GM19043 (cell line): Measurements from ENCODE around the gene ARPC1B.
"Not testable (repeated sequence)": the region's sequence is repeated elsewhere in the genome, so short reads cannot be mapped to it uniquely, and the experiment has no call there.

Source experiments
- ATAC-seq: cut with Tn5 transposase; IDR thresholded peaks from one replicate; pipeline ENCODE4 v1.9.1; 2021; ENCODE audit warnings: low read depth; ENCODE audit not compliant: unreplicated experiment

The ARPC1B gene

DNA sequence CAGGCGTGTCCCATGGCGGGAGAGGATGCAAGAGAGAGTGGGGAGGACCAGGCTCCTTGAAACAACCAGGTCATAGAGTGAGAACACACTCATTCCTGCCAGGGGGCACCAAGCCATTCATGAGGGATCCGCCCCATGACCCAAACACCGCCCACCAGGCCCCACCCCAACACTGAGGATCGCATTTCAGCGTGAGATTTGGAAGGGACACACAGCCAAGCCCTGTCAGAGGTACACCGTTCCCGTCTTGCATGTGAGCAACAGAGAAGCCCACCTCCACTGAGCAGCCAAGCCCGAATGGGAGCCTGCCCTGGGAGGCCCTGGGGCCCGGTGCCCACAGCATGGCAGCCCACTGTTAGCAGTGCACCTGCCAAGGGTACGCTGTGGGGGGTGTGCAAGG, 7.9 kb upstream of the ARPC1B start:
- ATAC-seq, result no peak

DNA sequence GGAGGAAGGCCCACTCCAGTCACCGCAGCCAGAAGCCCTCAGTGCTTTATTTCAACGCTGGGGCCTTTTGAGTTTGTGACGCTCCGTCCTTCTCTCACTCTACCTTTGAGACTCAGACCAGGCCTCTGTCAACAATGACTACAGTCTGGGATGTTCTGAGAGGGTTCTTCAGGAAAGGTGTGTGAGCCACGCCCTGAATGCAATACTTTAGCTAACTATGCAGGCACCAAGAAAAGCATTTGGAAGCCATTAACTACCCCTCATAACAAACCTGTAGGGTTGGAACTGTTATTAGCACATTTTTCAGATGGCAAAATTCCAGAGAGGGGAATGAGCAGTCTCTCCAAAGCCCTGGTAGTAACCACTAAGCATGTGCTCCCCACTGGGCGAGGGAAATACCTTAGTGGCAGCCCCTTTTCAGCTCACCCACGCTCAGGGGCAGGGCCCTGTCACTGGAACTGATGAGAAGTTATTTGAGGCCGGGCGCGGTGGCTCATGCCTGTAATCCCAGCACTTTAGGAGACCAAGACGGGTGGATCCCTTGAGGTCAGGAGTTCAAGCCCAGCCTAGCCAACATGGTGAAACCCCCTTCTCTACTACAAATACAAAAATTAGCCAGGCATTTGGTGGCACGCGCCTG, 5.7 kb upstream of the ARPC1B start:
- no peak for ATAC-seq

DNA sequence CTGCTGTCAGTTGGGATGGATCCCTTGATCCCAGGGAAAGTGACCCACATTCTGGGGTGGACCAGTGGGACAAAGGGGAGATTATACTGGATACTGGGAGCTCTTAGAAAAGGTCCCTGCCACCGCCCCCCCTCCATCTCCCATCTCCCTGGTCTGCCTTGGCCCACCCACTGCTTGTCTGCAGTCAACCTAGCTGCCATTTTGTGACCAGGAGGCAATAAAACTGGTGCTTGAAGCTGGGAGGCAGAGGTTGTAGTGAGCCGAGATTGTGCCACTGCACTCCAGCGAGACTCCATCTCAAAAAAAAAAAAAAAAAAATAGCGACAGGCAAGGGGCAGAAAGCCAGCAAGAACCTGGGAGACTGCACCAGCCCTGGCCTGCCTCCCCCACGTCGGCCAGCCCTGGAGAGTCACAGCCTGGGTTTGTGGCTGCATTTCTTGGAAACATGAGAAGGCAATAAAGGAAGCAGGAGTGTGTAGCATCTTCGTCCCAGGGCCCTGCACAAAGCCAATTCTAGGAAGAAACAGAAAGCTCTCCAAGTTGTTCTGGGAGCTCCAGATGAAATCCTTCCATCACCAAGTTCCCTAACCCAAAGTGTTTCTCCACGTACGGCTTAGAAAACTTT, 4.7 kb upstream of the ARPC1B start:
- ATAC-seq, result no peak

DNA sequence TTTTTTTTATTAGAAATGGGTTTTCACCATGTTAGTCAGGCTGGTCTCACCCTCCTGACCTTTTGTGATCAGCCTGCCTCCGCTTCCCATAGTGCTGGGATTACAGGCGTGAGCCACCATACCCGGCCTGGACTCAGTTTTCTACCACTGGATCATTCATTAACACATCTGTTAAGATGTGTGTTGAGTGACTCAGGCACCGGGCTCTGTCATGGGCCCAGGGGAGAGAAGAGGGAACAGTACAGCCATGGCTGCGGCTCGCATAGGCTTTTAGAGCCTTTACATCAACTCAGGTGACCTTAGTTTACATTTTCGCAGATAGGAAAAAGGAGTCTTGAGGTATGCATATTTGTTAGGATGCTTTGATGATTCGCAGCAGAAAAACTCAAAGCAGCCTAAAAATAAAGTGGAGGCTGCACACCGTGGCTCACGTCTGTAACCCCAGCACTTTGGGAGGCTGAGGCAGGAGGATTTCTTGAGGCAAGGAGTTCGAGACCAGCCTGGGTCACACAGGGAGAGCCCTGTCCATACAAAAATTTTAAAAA, 3.1 kb upstream of the ARPC1B start:
- no peak for ATAC-seq

DNA sequence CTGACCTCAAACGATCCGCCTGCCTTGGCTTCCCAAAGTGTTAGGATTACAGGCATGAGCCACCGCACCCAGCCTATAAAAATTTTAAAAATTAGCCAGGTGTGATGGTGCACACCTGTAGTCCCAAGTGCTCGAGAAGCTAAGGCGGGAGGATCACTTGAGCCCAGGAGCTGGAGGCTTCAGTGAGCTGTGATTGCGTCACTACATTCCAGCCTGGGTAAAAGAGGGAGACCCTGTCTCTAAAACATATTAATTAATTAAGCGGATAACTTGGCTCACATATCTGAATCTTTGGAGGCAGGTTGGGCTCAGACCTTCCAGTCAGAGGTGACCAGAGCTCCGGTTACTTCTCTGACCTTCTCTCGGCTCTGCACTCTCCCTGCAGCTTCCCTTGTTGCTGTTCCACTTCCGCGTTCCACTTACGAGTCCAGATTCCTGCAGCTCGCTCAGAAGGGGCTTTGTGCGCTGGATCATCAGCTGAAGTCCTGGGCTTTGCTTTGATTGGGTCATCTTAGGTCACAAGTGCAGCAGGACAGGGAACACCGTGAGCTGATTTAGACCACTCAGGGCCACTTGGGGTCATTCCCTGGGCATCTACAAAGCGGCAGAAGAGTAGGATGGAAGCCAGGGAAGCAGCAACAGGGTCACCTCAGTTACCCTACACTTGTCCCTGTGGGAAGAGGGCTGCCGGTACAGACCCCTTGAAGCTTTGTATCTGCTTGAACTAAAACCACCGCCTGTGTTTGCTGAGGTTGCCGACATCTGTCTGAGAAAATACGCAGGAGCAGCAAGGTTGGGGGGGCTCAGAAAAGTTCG, 2.0 kb upstream of the ARPC1B start:
- ATAC-seq, result no peak

DNA sequence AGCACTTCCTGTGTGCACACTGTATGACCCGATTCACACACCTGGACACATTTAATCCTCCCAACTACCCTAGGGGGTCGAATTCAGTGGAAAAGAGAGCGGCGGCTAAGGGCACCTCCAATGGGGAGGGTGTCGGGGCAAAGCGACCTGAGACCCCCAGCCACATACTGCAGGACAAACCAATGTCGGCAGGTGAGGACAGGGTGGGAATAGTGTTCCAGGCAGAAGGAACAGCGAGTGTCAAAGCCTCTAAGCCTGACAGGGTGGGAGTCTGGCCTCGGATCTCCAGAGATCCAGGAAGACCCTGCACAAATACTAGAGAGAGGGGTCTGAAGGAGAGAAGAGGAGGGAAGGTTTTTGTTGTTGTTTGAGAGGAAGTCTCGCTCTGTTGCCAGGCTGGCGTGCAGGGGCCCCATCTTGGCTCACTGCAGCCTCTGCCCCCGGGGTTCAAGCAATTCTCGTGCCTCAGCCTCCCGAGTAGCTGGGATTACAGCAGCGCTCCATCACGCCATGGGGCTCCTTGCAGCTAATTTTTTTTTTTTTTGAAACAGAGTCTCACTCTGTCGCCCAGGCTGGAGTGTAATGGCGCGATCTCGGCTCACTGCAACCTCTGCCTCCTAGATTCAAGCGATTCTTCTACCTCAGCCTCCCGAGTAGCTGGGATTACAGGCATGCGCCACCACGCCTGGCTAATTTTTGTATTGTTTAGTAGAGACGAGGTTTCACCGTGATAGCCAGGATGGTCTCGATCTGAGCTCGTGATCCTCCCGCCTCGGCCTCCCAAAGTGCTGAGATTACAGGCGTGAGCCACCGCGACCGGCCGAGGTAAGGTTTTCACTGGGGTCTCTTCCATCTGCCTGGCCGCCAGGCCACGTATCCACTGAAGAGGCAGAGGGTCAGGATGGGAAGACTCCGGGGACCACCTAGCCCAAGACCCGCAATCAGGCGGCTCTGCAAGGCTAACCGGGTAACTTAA, 1.2 kb upstream of the ARPC1B start:
- ATAC-seq, result no peak

DNA sequence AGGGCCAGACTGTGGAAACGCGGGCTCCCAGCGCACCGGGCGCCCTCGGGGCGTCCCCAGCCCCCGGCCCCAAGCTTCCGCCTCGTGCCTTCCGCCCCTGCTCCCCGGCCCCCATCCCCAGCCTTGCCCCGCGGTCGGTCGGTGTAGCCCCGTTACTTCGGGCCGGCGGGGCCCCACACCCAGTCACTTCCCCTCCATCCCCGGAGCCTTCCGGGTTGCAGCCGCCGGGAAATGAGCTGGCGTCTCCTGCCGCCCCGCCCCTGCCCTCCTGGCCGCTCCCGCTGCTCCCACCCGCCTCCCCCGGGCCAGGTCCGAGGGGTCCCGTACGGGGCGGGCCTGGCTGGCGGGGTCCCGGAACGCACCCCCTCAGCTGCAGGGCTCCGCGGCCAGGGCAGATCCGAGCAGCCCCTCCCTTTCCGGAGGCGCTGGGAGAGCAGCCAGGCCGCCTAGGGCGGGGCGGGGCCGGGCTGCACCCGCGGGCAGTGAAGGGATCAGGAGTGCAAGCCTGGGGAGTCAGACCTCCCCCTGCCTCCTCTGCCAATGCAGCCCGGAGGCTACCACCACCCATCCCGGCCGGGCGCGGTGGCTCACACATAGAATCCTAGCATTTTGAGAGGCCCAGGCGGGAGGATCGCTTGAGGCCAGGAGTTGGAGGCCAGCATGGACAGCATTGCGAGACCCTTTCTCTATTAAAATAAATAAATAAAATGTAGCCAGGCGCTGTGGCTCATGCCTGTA, 709 bp downstream of the ARPC1B start:
- peak; percentile 37 for ATAC-seq

DNA sequence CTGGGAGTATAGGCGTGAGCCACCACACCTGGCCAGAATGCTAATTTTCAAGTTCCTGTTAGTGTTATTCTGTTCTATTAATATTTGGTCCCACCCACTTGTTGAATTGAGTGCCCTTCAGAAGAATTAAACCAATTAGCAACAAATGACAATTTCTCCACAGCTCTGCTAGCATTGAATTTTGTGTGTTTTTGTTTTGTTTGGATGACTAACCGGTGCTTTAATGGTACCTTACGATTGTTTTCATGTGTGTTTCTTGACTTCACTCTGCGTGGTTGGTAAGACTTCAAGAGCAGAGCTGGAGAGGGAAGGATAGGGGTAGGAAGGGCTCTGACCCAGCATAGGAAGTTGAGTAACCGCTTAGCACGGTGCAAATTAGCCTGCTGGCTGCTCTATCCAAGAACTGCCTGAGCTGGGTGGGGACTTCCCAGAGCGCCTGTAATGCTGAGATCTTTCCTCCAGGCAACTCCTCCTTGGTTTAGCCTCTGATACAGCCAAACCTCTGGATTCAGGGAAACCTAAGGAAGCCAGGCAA, 4.6 kb downstream of the ARPC1B start:
- ATAC-seq, result no peak

DNA sequence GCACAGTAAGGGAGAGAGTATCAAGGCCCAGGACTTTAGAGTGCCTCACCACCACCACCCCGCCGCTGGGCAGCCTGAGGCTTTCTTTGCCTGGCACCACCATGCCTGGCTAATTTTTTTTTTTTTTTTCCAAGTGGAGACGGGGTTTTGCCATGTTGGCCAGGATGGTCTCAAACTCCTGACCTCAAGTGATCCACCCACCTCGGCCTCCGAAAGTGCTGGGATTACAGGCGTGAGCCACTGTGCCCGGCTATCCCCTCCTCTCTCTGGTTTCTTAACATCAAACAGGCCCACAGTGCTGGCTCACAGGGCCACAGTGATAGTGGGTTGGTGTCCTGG, 5.1 kb downstream of the ARPC1B start:
- ATAC-seq, result not testable (repeated sequence)

DNA sequence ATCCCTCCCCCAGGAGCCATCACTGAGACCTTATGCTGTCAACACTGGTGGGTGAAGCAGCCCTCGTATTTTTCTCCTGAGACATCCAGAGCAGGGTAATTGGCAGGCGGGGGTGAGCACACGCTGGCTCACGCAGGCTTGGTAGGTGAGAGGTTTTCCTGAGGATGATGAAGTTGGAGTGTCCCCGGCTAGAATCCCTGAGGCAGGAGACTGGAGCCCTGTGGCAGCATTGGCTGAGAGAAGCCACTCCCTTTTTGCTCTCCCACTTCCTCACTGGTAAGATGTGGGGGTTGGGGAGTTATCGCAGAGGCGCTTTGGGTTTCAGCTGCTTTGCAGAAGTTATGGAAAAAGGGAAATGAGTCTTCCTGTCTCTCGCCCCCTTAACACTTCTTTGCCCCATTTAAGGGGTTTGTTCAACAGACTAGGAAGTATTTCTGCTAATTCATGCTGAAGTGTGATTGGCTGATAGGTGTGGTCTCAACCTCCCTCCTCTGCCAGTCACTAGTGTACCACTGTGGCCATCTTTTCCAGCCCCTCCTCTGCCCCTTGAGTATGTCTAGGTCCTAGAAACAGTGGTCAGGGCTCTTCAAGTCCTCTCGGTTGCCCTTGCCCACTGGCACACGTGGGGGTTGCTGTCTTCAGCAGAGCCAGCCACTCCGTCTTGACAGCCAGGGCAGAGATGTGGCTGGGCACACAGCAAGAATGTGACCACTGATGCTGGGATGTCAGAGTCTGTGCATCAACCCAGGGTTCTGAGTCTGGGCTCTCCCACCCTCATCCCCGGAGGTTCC, 5.7 kb downstream of the ARPC1B start:
- peak; percentile 44 for ATAC-seq

DNA sequence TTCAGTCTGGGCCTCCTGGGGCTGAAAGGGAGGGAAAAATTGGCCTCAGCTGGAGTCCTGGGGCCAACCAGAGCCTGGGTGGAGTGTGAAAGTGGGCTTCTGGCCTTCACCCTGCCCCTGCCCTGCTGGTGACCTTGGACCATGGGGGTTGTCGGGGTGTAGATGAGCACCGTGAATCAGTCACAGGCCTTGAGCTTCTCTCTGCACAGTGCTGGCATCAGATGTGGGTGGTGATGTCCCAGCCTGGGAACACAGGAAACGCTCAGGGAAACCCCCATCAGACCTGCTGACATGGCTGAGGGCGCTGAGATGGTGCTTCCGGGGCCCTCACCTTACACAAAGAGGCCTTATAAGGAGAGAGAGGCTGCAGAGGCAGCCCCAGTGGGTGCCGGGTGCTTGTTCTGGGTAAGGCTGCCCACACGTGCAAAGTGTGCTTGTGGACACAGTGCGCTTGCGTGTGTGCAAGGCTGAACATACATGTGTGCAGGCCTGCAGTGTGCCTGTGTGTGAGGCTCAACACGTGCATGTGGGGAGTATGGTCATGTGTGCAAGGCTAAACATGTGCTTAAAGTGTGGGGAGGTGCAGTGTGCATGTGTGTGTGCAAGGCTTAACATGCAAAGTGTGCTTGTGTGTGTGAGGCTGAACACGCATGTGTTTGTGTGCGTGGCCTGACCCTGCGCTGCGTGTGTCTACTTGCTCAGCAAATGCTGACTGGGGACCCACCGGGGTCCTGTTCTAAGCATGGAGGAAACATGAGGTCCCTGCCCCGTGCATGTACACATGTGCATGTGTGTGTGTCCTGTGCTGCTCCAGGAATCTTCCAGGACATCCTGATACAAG, 6.5 kb downstream of the ARPC1B start:
- peak; percentile 79 for ATAC-seq

DNA sequence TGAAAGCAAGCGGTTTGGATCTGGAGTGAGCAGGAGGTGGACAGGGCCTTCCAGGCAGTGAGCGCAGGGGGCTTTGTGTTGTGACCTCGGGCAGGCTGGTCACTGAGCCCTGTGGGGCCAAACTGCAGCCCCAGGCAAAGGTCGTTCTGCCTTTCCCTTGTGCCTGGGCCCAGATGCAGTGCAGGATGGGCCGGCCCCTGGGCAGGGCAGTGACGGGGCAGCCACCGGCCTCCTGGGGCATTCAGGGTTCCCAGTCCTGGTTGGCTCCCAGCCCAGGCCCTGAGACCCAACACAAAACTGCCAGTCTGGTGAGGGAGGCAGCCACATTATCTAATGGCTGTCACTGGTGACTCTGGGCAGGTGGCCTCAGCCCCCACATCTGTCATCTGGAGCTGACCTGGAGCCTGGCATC, 7.1 kb downstream of the ARPC1B start:
- no peak for ATAC-seq

DNA sequence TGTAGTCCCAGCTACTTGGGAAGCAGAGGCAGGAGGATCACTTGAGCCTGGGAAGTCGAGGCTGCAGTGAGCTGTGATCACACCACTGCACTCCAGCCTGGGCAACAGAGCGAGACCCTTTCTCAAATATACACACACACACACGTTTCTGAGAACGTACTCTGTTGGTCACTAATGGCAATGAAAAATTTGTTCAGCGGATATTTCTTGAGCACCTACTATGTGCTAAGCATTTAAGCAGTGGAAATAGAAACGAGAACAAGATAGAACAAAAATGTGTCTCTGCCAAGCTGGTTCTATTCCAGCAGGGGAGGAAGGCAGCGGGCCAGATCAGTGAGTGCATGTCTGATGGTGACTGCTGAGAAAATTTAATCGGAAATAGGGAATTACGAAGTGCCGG, 8.7 kb downstream of the ARPC1B start:
- ATAC-seq, result no peak

DNA sequence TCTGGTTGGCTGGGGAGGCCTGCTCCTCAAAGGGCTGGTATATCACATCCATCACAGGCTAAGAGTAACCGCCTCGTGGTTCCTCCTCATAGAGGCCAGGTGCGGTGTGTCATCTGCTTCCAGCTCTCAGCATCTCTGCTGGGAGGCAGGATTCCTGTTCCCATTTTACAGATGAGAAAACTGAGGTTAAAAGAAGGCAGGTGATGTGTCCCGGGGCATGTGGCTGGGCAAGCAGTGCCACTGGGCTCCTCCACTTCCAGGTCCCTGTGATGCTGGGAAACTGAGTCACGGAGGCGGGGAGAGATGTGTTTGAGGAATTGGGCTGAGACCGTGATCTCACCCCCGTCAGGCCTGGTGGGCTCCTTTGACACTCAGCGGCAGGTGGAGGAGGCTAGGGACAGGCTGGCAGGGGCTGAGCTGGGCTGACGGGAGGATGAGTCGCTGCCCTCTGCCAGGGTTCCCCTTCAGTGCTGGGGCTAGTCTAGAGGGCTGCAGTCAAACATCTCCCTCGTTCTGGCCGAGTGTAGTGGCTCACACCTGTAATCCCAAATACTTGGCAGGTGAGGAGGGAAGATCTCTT, 9.4 kb downstream of the ARPC1B start:
- no peak for ATAC-seq

DNA sequence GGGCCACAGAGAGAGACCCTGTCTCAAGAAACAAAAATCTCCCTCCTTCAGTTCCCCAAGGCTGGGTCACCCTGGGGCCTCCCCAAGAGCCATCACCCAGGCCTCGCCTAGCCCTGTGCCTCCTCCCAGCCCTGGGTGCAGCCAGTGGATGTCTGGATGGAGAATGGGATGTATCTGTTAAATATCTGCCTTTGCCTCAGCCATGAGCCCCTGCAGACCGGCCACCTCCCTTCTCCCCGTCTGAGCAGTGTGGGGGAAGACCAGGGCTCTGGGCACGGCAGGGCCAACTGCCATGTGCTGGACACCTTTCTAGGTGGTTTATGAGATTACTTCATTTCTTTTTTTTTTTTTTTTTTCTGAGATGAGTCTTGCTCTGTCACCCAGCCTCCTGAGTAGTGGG, 10.0 kb downstream of the ARPC1B start:
- ATAC-seq, result no peak

DNA sequence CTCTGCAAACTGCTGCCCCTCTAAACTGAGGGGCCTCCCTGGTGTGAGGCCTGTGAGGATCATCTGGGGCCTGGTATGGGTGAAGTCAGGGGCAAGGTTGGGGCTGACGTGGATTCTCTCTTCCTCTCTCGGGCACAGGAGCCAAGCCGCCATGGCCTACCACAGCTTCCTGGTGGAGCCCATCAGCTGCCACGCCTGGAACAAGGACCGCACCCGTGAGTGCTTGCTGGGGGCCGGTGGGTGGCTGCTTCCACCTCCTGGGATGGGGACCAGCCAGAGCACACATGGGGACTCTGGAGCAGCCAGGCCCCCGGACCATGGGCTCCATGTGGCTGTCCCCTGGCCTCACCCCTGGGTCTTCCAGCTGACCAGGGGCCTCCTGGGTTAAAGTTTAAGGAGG, 11.0 kb downstream of the ARPC1B start:
- ATAC-seq, result no peak

DNA sequence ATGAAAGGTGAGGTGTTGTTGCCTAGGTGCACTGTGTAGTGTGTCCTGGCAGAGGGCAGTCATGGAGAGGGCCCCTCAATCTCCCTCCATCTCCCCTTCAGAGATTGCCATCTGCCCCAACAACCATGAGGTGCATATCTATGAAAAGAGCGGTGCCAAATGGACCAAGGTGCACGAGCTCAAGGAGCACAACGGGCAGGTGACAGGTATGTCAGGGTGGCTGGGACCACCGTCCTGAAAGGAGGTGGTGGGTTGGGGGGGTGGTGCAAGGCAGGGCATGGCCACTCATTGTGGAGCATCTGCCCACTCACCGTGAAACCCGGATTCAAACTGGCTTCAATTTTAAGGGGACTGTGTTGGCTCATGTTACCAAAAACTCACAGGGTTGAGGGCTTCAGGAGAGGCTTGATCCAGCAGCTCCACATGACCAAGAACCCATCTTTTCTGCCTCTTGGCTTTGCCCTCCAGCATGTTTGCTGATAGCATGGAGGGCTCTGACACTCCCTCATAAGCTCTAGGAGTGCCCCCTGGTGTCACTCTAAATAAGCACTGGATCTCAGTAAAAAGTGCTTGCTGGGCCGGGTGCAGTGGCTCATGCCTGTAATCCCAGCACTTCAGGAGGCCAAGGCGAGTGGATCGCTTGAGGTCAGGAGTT, 12.2 kb downstream of the ARPC1B start:
- no peak for ATAC-seq
